KMS-11 (cell line): ENCODE measurements around the gene ZNF496.

ENCODE experiments used
- H2AFZ ChIP-seq: fragments of 200-600 bp; sonication (generic); 2 replicates; pipeline ENCODE4 v1.6.1; 2016; ENCODE audit warnings: antibody characterized with exemption, mixed run types, low read depth
- H3K27ac ChIP-seq: fragments of 200-600 bp; sonication (generic); 2 replicates; pipeline ENCODE4 v1.6.1; 2016; ENCODE audit warnings: mild to moderate bottlenecking, mixed run types
- H3K27me3 ChIP-seq: fragments of 200-600 bp; sonication (generic); 2 replicates; pipeline ENCODE4 v1.6.1; 2017; ENCODE audit warnings: mild to moderate bottlenecking, low read depth, mixed run types, moderate library complexity; ENCODE audit not compliant: insufficient read depth
- H3K36me3 ChIP-seq: fragments of 200-600 bp; sonication (generic); 2 replicates; pipeline ENCODE4 v1.6.1; 2017; ENCODE audit warnings: mild to moderate bottlenecking, mixed run types; ENCODE audit not compliant: insufficient read depth
- H3K4me1 ChIP-seq: fragments of 200-600 bp; sonication (generic); 2 replicates; pipeline ENCODE4 v1.6.1; 2016; ENCODE audit warnings: mild to moderate bottlenecking, low read depth, mixed run types; ENCODE audit not compliant: poor library complexity, severe bottlenecking
- H3K4me2 ChIP-seq: fragments of 200-600 bp; sonication (generic); 2 replicates; pipeline ENCODE4 v1.7.0; 2016; ENCODE audit warnings: mild to moderate bottlenecking, mixed run types
- H3K4me3 ChIP-seq: fragments of 200-600 bp; sonication (generic); IDR thresholded peaks from 2 replicates; pipeline ENCODE4 v1.6.1; 2017; ENCODE audit warnings: low read depth, low read length, mixed read lengths; ENCODE audit not compliant: insufficient read depth
- H3K79me2 ChIP-seq: fragments of 200-600 bp; sonication (generic); 2 replicates; pipeline ENCODE4 v1.6.1; 2016; ENCODE audit warnings: low read depth, mixed run types; ENCODE audit not compliant: insufficient read depth
- H3K9ac ChIP-seq: fragments of 200-600 bp; sonication (generic); 2 replicates; pipeline ENCODE4 v1.6.1; 2016; ENCODE audit warnings: mild to moderate bottlenecking, mixed run types
- H4K20me1 ChIP-seq: fragments of 200-600 bp; sonication (generic); 2 replicates; pipeline ENCODE4 v1.6.1; 2016; ENCODE audit warnings: mild to moderate bottlenecking, mixed run types; ENCODE audit not compliant: insufficient read depth
- TF ChIP-seq, protein P1 (sequence below): fragments of 200-600 bp; sonication (generic); conservative IDR thresholded peaks from 2 replicates; pipeline ENCODE4 v1.6.1; 2017; ENCODE audit warnings: low read depth, mild to moderate bottlenecking, antibody characterized with exemption, low read length, moderate library complexity, mixed read lengths

The ZNF496 gene

DNA sequence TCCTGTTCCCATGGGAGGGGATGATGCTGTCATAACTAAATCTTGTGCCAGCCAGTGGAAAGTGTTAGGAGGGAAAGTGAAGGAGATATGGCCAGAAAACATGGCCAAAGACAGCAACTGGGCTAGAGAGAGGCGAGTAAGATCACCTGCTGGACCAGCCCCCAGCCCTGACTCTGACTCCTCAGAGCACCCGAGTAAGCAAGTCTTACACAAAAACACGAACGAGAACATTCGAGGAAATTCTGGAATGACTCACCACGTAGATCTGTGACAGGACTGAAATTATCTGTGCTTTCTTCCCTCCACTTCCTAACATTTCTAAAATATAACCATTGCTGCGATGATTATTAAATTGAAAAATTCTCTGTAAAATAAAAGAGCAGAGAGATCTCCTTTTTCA, 9.2 kb downstream of the ZNF496 start:
- no peak overlapping the region for H3K9ac ChIP-seq
- peaks cover 21% of the 10 kb centered on the region; the same call in 1 of the 2 replicates for H3K36me3 ChIP-seq
- H3K4me3 ChIP-seq: no peak overlapping the region
- no peaks in the 10 kb centered on the region for H4K20me1 ChIP-seq
- no peak overlapping the region for H3K4me2 ChIP-seq
- no peaks in the 10 kb centered on the region for H3K27me3 ChIP-seq
- H3K79me2 ChIP-seq: no peaks in the 10 kb centered on the region
- H3K4me1 ChIP-seq: no peaks in the 10 kb centered on the region
- no peak overlapping the region for H2AFZ ChIP-seq
- TF ChIP-seq, protein P1, sequence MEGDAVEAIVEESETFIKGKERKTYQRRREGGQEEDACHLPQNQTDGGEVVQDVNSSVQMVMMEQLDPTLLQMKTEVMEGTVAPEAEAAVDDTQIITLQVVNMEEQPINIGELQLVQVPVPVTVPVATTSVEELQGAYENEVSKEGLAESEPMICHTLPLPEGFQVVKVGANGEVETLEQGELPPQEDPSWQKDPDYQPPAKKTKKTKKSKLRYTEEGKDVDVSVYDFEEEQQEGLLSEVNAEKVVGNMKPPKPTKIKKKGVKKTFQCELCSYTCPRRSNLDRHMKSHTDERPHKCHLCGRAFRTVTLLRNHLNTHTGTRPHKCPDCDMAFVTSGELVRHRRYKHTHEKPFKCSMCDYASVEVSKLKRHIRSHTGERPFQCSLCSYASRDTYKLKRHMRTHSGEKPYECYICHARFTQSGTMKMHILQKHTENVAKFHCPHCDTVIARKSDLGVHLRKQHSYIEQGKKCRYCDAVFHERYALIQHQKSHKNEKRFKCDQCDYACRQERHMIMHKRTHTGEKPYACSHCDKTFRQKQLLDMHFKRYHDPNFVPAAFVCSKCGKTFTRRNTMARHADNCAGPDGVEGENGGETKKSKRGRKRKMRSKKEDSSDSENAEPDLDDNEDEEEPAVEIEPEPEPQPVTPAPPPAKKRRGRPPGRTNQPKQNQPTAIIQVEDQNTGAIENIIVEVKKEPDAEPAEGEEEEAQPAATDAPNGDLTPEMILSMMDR: no peak
- no peak overlapping the region for H3K27ac ChIP-seq

- peaks cover 21% of the 10 kb centered on the region; the same call in 1 of the 2 replicates for H3K36me3 ChIP-seq
- no peak overlapping the region for H2AFZ ChIP-seq
- H3K4me3 ChIP-seq: no peak overlapping the region
- H3K9ac ChIP-seq: no peak overlapping the region
- no peak overlapping the region for H3K27ac ChIP-seq
- no peaks in the 10 kb centered on the region for H3K79me2 ChIP-seq
- no peaks in the 10 kb centered on the region for H4K20me1 ChIP-seq
- no peaks in the 10 kb centered on the region for H3K27me3 ChIP-seq
- no peaks in the 10 kb centered on the region for H3K4me1 ChIP-seq
- no peak overlapping the region for H3K4me2 ChIP-seq
- TF ChIP-seq, protein P1: no peak
These were observed 14.0 kb downstream of the ZNF496 start for GRCh38 chr1:247317702-247318101.

DNA sequence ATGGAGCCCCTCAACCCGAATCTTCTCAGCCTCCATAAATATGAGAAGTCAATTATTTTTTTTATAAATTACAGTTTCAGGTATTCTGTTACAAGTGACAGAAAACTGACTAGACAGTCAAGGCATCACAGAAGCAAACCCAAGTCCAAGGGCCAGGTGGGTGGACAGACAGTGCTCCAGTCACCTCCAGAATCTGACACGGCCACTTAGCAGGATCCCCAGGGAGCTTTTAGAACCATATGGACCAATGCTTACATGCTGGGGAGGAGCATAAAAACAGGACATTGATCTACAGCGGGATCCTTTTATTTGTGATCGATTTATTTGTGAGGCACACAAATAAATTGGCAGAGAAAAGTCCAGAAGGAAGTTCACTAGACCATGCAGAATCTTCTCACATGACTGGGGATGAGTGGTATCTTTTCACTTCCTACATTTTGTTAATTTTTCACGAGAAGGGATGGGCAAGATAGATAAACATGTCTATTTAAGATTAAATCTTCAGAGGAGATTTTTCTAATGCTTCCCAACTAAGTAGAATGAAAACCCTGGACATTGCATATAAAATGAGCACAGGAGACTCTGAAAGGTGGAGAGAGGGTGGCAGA, 15.0 kb downstream of the ZNF496 start:
- TF ChIP-seq, protein P1: no peak

DNA sequence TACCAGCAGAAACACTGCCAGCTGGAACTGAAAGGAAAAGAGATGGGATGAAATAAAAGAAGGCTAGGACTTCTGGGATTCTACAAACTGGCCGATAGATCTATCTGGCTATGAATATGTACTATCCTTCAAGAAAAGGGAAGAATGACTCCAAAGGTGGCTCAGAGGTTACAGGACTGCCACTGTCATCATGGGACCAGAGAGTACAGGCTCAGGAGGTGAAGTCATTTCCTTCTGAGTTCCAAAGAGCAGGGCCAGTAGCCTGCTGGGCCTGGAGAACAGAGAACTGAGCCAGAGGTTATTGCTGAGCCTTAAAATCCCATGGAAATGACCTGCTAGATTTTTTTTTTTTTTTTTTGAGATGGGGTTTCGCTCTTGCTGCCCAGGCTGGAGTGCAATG, 27.6 kb downstream of the ZNF496 start:
- no peak overlapping the region for H2AFZ ChIP-seq
- no peak overlapping the region for H3K4me2 ChIP-seq
- no peak overlapping the region for H3K27ac ChIP-seq
- no peaks in the 10 kb centered on the region for H3K27me3 ChIP-seq
- no peaks in the 10 kb centered on the region for H4K20me1 ChIP-seq
- no peaks in the 10 kb centered on the region; the same call in 1 of the 2 replicates for H3K36me3 ChIP-seq
- TF ChIP-seq, protein P1: no peak
- H3K4me3 ChIP-seq: no peak overlapping the region
- H3K79me2 ChIP-seq: no peaks in the 10 kb centered on the region
- H3K4me1 ChIP-seq: no peaks in the 10 kb centered on the region
- no peak overlapping the region for H3K9ac ChIP-seq

More for the DNA sequence above, 15.0 kb downstream of the ZNF496 start:
- no peak overlapping the region for H2AFZ ChIP-seq
- no peaks in the 10 kb centered on the region for H4K20me1 ChIP-seq
- H3K4me2 ChIP-seq: no peak overlapping the region
- H3K4me3 ChIP-seq: no peak overlapping the region
- no peaks in the 10 kb centered on the region for H3K4me1 ChIP-seq
- H3K27ac ChIP-seq: no peak overlapping the region
- no peaks in the 10 kb centered on the region for H3K27me3 ChIP-seq
- no peak overlapping the region for H3K9ac ChIP-seq
- H3K36me3 ChIP-seq: peaks cover 21% of the 10 kb centered on the region; the same call in 1 of the 2 replicates
- no peaks in the 10 kb centered on the region for H3K79me2 ChIP-seq
